AG09319 (cell line): ENCODE data around the gene APH1A.

Experiments
- DNase-seq: peaks from one replicate; pipeline ENCODE4 v3.0.0-alpha.2; 2010; ENCODE audit warnings: low read depth; ENCODE audit errors: extremely low read depth
- TF ChIP-seq, protein P1 (sequence below): IDR thresholded peaks from 2 replicates; pipeline ENCODE4 v1.5.1; 2011; ENCODE audit warnings: low read depth, mild to moderate bottlenecking, inconsistent platforms, low read length, moderate library complexity

Gene APH1A

DNA sequence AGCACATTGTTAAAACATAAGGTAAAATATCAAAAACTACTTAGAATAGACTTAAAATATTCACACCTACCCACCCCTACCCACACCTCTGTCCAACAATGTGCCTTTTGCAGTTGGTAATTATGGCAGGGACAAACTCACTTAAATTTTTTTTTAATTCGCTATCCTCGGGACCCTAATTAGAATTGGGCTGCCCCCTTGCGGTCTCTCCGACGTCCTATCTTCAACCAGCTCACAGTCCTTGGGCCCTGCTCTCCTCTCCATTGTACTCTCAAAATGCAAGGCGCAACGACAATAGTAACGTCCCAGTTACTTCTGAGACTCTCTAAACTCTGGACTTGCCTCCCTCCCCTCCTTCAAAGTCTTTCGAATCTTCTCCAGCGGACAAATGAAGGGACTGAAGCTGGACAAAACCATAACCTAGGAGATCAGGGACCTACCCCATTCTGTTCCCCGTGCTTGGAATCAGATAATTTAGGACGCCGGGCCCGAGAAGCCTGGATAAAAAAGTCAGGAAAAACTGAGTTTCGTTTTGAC is 12.5 kb upstream of the APH1A start:
- TF ChIP-seq, protein P1, sequence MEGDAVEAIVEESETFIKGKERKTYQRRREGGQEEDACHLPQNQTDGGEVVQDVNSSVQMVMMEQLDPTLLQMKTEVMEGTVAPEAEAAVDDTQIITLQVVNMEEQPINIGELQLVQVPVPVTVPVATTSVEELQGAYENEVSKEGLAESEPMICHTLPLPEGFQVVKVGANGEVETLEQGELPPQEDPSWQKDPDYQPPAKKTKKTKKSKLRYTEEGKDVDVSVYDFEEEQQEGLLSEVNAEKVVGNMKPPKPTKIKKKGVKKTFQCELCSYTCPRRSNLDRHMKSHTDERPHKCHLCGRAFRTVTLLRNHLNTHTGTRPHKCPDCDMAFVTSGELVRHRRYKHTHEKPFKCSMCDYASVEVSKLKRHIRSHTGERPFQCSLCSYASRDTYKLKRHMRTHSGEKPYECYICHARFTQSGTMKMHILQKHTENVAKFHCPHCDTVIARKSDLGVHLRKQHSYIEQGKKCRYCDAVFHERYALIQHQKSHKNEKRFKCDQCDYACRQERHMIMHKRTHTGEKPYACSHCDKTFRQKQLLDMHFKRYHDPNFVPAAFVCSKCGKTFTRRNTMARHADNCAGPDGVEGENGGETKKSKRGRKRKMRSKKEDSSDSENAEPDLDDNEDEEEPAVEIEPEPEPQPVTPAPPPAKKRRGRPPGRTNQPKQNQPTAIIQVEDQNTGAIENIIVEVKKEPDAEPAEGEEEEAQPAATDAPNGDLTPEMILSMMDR, result peak; percentile 72
- no peak for DNase-seq

DNA sequence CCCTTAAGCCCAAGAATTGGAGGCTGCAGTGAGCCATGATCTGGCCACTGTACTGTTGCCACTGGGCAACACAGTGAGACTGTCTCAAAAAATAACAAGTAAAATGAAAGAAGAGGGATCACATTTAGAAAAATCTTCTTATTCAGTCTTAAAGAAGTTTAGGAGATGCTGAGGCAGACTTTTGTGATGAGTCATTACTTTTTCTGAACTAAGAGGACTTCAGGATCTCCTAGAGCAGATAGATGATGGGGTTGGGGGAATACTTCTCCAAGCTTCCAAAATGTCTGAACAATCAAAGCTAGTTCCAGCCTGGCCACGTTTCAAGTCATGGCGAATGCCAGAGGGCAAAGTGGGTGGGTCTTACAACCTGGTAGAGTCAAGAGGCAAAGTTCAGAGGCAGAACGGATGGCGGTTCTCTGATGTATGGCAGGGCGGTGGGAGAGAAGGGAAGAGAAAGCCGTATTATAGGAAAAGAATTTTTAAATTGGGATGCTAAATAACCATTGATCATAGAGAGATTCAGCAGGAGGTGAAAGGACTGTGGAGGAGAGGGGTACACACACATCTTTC is 11.4 kb upstream of the APH1A start:
- DNase-seq, result no peak
- TF ChIP-seq, protein P1, result no peak

DNA sequence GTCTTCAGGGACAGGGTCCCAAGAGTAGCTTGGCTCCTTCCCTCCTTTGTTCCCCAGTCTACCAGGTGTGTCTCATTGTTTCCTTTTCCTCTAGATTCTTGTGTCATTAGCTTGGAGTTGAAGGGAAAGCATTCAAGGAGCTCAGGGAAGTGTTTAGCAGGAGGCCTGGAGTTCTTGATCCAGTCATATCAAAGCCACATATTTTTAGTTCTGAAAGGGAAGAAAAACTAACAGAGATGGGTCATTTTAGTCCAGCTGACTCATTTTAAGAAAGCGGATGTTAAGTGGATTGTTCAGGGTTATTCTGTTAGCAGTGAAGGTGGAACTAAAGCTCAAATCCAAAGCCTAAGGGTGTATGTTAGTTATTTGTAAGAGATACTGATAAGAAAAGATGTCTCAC is 4.5 kb upstream of the APH1A start:
- TF ChIP-seq, protein P1, result no peak
- DNase-seq, result no peak

DNA sequence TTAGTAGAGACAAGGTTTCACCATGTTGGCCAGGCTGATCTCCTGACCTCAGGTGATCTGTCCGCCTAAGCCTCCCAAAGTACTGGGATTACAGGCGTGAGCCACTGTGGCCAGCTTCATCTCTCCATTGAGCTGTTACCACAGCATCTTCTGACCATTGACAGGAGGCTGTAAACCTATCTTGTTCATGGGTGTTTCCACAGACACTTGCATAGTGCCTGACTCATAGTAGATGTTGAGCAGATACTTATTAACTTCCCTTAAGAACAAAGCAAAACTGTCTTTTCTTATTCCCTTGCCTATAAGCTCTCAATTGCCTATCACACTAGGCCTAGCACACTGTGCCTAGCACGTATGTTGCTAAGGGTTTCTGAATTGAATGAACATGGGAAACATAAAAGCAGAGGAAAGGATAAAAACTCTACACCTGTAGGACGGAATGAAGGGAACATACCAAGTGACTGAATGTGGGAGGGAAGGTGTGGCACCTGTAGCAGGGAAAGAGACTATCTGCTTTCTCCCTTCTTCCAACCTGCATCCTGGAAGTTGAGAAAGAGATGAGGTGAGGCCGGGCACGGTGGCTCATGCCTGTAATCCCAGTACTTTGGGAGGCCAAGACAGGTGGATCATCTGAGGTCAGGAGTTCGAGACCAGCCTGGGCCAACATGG is 2.6 kb upstream of the APH1A start:
- no peak for DNase-seq
- TF ChIP-seq, protein P1, result no peak

DNA sequence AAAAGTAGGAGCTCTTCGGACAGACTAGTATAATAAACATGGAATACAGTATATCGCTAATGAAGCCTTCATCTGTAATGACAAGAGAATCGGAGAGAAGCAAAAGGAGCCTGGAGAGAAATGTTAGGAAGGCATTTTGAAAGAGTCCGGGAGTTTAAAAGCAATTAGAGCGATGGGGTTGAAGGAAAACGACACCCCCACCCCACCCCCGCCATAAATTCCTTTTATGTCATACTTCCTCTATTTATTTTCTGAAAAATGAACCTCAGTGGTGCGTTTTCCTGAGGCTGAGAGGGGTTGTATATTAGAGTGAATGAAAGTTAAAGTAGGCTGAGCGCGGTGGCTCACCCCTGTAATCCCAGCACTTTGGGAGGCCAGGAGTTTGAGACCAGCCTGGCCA is 635 bp upstream of the APH1A start:
- TF ChIP-seq, protein P1, result no peak
- DNase-seq, result no peak

DNA sequence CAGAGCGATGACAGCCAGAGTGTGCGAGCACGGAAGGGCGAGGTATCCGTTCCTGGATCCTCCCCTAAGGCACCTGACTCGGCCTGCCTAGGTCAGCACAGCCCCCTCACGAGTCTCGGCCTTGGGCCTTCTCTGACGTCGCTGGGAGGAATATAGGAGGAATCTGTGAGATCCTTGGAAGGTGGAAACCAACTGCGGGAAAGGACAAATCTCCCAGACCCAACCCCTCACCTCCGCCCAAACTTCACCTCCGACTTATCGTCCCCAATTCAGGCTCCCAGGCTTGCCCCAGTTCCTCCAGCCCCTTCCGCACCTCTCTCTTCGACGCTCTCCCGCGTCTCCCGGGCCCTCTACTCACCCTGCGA is 494 bp downstream of the APH1A start:
- TF ChIP-seq, protein P1, result no peak
- DNase-seq, result no peak

DNA sequence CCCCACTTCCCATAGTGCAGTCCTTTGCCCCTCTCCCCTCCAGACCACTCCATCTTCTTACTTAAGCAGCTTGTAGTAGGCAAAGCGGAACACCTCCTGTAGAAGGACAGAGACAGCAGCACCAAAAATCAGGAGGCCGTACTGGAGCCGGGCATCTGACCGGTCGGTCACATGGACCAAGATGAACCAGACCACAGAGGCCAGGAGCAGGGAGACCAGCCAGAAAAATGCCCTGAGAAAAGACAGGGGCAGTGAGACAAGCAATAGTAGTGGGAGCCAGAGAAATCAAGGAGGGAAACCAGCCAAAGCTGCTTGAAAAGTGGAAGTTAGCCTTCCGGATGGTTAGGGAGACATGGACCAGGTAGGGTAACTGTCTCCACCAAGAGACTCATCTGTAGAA is 920 bp downstream of the APH1A start:
- no peak for DNase-seq
- TF ChIP-seq, protein P1, result no peak
